ENCODE results near the gene LCN6. TPM values are rescaled to one million over a fixed set of nuclear protein-coding genes. Genes with fewer than 3 reads are reported as not detected.
A peak's percentile ranks its signal among the peaks of the same experiment; 100 is the strongest.
"Not testable (repeated sequence)": the region's sequence is repeated elsewhere in the genome, so short reads cannot be mapped to it uniquely, and the experiment has no call there.

LCN6 gene
- total RNA-seq, 2 experiments from 2014 or later = not detected

- Mint-ChIP-seq H3K36me3 (ENCODE audit: low read depth) (no peaks in the 10 kb centered on the region), H3K4me1 (peaks cover 2% of the 10 kb centered on the region), H3K9me3 (ENCODE audit: low read depth) (no peaks in the 10 kb centered on the region), H3K4me3 (no peak overlapping the region), H3K27ac (no peak overlapping the region), H3K27me3 (peaks cover 27% of the 10 kb centered on the region)
- intact Hi-C loops (cut with DNase I, micrococcal nuclease) = no loop called here
- ChIA-PET POLR2A (interaction anchor here (1.1 kb wide), 1 partner anchor 15 kb away, joined by 3 read pairs; no protein-coding TSS in a partner anchor), CTCF (no interaction called here)
- no peak for DNase-seq
- no peak for ATAC-seq
Observed at GRCh38 chr9:136712690-136713544, 35.4 kb downstream of the LCN6 start.

DNA sequence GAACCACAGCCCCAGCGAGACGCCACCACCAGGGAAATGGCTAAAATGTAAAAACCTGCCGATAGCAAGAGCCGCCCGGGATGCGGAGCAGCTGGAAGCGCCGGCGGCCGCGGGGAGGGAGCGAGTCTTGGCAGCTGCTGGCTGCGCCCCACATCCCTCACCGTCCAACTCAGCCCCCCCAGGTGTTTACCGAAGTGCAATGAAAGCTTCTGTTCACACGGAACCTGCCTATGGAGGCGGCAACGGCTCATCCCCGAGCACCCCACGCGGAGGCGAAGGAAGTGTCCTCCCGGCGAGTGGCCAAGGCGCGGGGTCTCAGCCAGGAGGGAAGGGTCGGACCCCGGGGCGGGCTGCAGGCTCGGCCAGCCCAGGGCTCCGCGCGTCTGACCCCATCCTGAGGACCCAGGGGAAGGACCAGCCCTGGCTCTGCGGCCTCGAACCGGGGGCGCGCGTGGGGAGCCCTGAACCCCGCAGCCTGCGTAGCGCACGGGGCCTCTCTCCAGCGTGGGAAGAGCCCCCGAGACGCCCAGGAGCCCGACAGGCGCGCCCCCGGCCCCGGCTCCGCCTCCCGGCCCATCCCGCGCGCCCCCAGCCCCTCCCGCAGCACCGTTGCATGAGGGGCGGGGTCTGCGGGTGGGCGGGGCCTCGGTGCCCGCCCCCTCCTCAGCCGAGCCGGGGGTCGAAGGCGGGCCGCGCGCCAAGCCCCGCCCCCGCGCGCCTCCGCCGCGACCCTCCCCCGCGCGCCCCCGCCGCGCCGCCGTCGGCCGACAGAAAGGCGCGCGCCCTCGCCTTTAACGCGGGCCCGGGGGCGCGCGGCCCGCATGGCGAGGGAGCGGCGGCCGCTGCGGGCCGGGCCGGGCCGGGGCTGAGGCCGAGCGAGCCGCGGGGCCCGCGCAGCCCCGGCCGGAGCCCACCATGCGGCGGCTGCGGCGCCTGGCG is 36.3 kb downstream of the LCN6 start, which contains the start of gene DIPK1B:
Gene DIPK1B (plus strand): TSS at position 822 of the 939 bp plus-strand sequence. CDS start 94 bp downstream, at position 916.
- peak; percentile 26 for ATAC-seq
- CTCF ChIA-PET = no interaction called here
- no peak within 1 kb of the TSS for H3K27ac Mint-ChIP-seq

GRCh38 chr9:136711219-136711648 is 37.1 kb downstream of the LCN6 start:
- intact Hi-C loops (cut with DNase I, micrococcal nuclease); ATAC-seq; H3K36me3 Mint-ChIP-seq (ENCODE audit: low read depth); H3K27ac Mint-ChIP-seq; H3K9me3 Mint-ChIP-seq (ENCODE audit: low read depth); CTCF ChIA-PET; POLR2A ChIA-PET; DNase-seq; H3K4me1 Mint-ChIP-seq: not testable (repeated sequence)
- peaks cover 27% of the 10 kb centered on the region for H3K27me3 Mint-ChIP-seq
- H3K4me3 Mint-ChIP-seq = peak overlapping the region; percentile 14

More for the DNA sequence above, 36.3 kb downstream of the LCN6 start, which contains the start of gene DIPK1B:
- Mint-ChIP-seq H3K4me3 (peak within 1 kb of the TSS; percentile 14), H3K36me3 (ENCODE audit: low read depth) (no peaks in the 10 kb centered on the region), H3K27me3 (peaks cover 27% of the 10 kb centered on the region), H3K9me3 (ENCODE audit: low read depth) (no peaks in the 10 kb centered on the region), H3K4me1 (peaks cover 2% of the 10 kb centered on the region)
- POLR2A ChIA-PET = no interaction called here
- DNase-seq = peak; percentile 25
- intact Hi-C loops (cut with DNase I, micrococcal nuclease) = no loop called here

GRCh38 chr9:136710543-136710942 is 37.8 kb downstream of the LCN6 start:
- no peak overlapping the region for H3K27ac Mint-ChIP-seq
- H3K4me3 Mint-ChIP-seq = no peak overlapping the region
- ChIA-PET CTCF (no interaction called here), POLR2A (no interaction called here)
- peaks cover 2% of the 10 kb centered on the region for H3K4me1 Mint-ChIP-seq
- H3K36me3 Mint-ChIP-seq (ENCODE audit: low read depth) = no peaks in the 10 kb centered on the region
- intact Hi-C loops (cut with DNase I, micrococcal nuclease) = no loop called here
- ATAC-seq (no peak), DNase-seq (no peak)
- peaks cover 28% of the 10 kb centered on the region for H3K27me3 Mint-ChIP-seq
- no peaks in the 10 kb centered on the region for H3K9me3 Mint-ChIP-seq (ENCODE audit: low read depth)

DNA sequence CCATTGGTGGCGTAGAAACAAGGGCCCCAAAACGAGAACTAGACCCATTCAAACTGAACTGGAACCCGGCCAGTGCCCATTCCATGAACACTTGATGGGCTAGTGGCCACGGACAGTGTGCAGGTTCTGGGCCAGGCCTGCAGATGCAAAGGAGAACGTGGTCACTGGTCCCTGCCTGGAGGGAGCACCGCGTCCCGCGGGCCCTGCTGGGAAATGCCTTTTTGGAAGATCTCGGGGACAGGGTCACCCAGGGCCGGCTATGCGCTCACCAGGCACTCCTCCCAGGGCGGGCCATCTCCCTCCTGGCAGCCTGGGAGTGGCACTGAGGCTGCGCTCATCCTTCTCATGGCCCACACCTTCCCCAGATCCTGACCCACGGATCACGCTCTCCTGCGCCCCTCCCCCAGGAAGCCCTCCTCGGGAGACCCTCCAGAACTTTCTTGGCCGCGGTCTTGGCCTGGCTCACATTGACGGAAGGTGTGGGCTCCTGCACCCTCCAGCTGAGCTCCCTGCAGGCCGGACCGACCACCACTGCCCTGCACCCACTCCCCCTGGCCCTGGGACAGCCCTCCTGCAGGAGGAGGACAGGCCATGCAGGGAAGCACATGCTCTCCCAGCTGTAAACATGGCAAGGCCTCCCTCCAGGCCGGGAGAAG is 38.7 kb downstream of the LCN6 start:
- ChIA-PET POLR2A (no interaction called here), CTCF (interaction anchor here (0.6 kb wide), 1 partner anchor 319 kb away, joined by 3 read pairs; no protein-coding TSS in a partner anchor)
- H3K36me3 Mint-ChIP-seq (ENCODE audit: low read depth) = no peaks in the 10 kb centered on the region
- peaks cover 2% of the 10 kb centered on the region for H3K4me1 Mint-ChIP-seq
- H3K4me3 Mint-ChIP-seq = no peak overlapping the region
- DNase-seq = no peak
- intact Hi-C loops (cut with DNase I, micrococcal nuclease) = no loop called here
- no peaks in the 10 kb centered on the region for H3K9me3 Mint-ChIP-seq (ENCODE audit: low read depth)
- no peak for ATAC-seq
- H3K27me3 Mint-ChIP-seq = peaks cover 30% of the 10 kb centered on the region
- H3K27ac Mint-ChIP-seq = no peak overlapping the region

DNA sequence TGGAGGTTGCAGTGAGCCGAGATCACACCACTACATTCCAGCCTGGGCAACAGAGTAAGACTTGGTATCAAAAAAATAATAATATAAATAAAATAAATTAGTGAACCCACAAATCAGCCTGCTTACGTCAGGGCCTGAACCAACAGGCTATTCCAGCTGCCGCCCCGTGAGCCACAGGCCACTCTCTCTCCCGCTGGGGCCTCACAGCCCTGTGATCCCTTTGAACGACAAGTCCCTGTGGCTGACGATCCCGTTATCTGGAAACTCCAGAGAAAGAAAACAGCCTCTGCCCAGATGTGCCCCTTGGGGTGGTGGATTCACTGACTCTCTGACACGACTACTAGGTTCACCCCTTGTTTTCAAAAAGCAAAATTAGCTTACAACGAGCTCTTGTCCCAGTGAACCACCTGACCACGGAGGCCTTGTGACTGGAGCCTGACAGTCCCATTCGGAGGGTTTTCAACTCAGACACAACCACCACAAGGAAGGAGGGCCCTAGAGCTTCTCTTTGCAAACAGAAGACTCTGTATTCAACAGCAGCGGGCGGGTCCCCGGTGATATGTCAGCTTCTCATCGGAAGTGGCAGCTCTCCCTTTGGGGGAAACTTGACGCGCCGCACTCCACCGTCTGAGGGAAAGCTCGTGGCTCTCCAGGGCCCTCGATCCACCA is 40.3 kb downstream of the LCN6 start:
- CTCF ChIA-PET = interaction anchor here (1.0 kb wide), 1 partner anchor 22 kb away, joined by 3 read pairs; no protein-coding TSS in a partner anchor
- H3K4me1 Mint-ChIP-seq = peaks cover 2% of the 10 kb centered on the region
- ATAC-seq (no peak), DNase-seq (no peak)
- intact Hi-C loops (cut with DNase I, micrococcal nuclease) = no loop called here
- no peak overlapping the region for H3K27ac Mint-ChIP-seq
- no peaks in the 10 kb centered on the region for H3K36me3 Mint-ChIP-seq (ENCODE audit: low read depth)
- POLR2A ChIA-PET = interaction anchor here (0.6 kb wide), 1 partner anchor 70 kb away, joined by 3 read pairs; no protein-coding TSS in a partner anchor
- H3K27me3 Mint-ChIP-seq = peaks cover 20% of the 10 kb centered on the region
- no peak overlapping the region for H3K4me3 Mint-ChIP-seq
- H3K9me3 Mint-ChIP-seq (ENCODE audit: low read depth) = no peaks in the 10 kb centered on the region

DNA sequence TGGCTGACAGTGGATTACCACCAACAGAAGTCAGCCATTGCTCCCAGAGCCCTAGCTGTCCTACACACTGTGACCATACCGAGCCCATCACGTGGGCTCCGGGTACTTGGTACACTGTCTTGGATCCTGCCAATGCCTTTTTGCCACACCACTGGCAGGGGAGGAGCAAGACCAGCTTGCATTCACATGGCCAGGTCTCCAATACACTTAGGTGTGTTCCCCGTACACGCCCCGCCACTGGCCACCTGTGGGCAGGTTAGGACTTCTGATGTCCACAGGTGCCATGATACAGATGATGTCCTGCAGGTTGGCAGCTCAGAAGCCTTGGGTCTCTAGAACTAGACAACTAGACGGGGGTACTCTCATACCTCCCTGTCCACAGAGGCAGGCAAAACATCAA is 41.3 kb downstream of the LCN6 start:
- no peak overlapping the region for H3K27ac Mint-ChIP-seq
- CTCF ChIA-PET = interaction anchor here (0.7 kb wide), 1 partner anchor 26 kb away, joined by 4 read pairs; no protein-coding TSS in a partner anchor
- intact Hi-C loops (cut with DNase I, micrococcal nuclease) = no loop called here
- H3K4me1 Mint-ChIP-seq = peaks cover 5% of the 10 kb centered on the region
- POLR2A ChIA-PET = interaction anchor here (0.6 kb wide), 1 partner anchor 71 kb away, joined by 3 read pairs; no protein-coding TSS in a partner anchor
- H3K9me3 Mint-ChIP-seq (ENCODE audit: low read depth) = no peaks in the 10 kb centered on the region
- H3K36me3 Mint-ChIP-seq (ENCODE audit: low read depth) = no peaks in the 10 kb centered on the region
- peaks cover 22% of the 10 kb centered on the region for H3K27me3 Mint-ChIP-seq
- no peak overlapping the region for H3K4me3 Mint-ChIP-seq
- no peak for DNase-seq
- no peak for ATAC-seq

DNA sequence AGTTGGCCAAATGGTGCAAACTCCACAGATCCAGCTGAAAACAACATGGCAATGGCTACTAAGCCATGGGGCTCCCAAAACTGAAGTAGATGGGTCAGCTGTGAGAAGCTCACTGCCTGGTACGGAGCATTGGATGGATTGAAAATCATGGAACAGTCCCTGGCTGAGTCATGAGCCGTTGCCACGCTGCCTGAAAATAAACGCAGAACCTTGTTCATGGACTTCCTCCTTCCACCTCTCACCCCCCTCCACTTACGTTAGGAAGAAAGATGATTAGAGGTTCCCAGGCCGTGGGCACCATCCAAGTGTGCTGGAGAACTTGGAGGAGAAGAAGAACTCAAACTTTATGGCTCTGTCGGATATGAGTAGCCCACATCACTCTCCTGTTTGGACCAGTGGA is 42.8 kb downstream of the LCN6 start:
- Mint-ChIP-seq H3K9me3 (ENCODE audit: low read depth) (no peaks in the 10 kb centered on the region), H3K27me3 (peaks cover 18% of the 10 kb centered on the region), H3K4me1 (peaks cover 15% of the 10 kb centered on the region), H3K36me3 (ENCODE audit: low read depth) (no peaks in the 10 kb centered on the region), H3K4me3 (no peak overlapping the region), H3K27ac (no peak overlapping the region)
- DNase-seq = no peak
- CTCF ChIA-PET = no interaction called here
- intact Hi-C loops (cut with DNase I, micrococcal nuclease) = no loop called here
- no peak for ATAC-seq
- POLR2A ChIA-PET = no interaction called here

DNA sequence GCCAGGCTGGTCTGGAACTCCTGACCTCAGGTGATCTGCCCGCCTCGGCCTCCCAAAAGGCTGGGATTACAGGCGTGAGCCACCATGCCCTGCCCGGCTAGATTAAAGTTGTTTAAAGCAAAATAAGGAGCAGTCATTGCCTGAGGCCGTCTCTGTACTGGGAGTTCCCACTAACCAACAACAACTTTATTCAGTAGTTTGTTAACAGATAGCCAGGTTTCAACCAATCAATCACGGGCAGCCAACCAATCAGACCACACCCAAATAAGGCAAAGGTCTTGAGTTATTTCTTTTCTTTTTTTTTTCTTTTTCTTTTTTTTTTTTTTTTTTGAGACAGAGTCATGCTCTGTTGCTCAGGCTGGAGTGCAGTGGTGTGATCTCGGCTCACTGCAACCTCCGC is 43.6 kb downstream of the LCN6 start:
- intact Hi-C loops (cut with DNase I, micrococcal nuclease) = loop anchor here in 1 of 2 experiments (5.0 kb wide), 1 partner anchor 797 kb away; the partner anchor contains the start of gene CAMSAP1
- CTCF ChIA-PET = interaction anchor here (0.7 kb wide), 1 partner anchor 25 kb away, joined by 3 read pairs; no protein-coding TSS in a partner anchor

DNA sequence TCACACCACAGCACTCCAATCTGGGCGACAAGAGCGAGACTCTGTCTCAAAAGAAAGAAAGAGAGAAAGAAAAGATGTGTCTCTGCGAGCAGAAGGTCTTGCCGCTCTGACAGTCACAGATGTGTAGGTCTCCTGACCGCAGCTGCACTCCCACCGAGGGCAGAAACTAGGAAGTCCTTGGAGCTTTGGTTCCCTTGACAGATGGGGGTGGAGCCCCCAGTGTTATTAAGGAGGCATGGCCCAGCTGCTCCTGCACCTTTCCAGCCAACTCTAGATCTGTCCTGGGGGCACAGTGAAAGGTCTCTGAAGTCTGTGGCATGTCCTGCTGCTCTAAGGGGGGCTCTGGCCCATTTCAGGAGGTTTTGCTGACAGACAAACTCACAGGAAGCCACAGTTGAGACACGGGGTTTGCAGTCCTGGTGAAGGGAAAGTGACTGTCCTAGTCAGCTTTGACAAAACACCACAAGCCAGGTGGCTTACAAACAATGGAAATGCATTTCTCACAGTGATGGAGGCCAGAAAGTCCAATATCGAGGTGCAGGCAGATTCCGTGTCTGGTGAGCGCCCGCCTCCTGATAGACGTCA is 45.0 kb downstream of the LCN6 start:
- ATAC-seq (no peak), DNase-seq (no peak)
- CTCF ChIA-PET = no interaction called here
- Mint-ChIP-seq H3K4me3 (no peak overlapping the region), H3K9me3 (ENCODE audit: low read depth) (no peaks in the 10 kb centered on the region), H3K27ac (no peak overlapping the region), H3K4me1 (peaks cover 20% of the 10 kb centered on the region), H3K36me3 (ENCODE audit: low read depth) (no peaks in the 10 kb centered on the region), H3K27me3 (peaks cover 16% of the 10 kb centered on the region)
- POLR2A ChIA-PET = no interaction called here
- intact Hi-C loops (cut with DNase I, micrococcal nuclease) = loop anchor here in 1 of 2 experiments (5.0 kb wide), 1 partner anchor 796 kb away; the partner anchor contains the start of gene CAMSAP1

More for the DNA sequence above, 43.6 kb downstream of the LCN6 start:
- H3K4me3 Mint-ChIP-seq; POLR2A ChIA-PET; H3K36me3 Mint-ChIP-seq (ENCODE audit: low read depth); DNase-seq; ATAC-seq; H3K9me3 Mint-ChIP-seq (ENCODE audit: low read depth); H3K27ac Mint-ChIP-seq: not testable (repeated sequence)
- Mint-ChIP-seq H3K27me3 (peaks cover 15% of the 10 kb centered on the region), H3K4me1 (peaks cover 20% of the 10 kb centered on the region)

Data from activated CD4-positive, alpha-beta T cell treated with anti-CD3 and anti-CD28 coated beads for 36 hours (primary cell).